GM12874 (cell line): ENCODE measurements around the gene PDE4B.

Source experiments
- TF ChIP-seq, protein P1 (sequence below): IDR thresholded peaks from 2 replicates; pipeline ENCODE4 v1.5.1; 2011; ENCODE audit warnings: low read depth, mild to moderate bottlenecking, control low read depth, low read length, moderate library complexity; ENCODE audit not compliant: insufficient read depth

The PDE4B gene

DNA sequence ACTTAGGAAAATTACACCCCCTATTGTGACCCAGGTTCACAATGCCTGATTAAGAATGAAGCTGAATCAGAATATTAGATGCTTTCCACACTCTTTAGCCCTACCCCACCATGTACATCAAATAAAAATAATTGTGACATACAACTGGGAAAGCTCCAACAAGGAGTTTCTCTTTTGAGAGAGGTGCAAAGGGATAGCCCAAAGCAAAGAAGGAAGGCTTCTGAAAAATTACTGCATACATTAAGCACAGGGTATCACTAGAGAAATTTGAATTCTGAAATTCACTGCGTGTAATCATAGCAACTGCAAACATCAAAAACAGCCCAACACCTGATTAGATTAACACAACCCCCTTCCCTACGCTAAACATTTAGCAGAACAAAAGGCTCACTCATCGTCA lies 34.1 kb downstream of the PDE4B start:
- TF ChIP-seq, protein P1, sequence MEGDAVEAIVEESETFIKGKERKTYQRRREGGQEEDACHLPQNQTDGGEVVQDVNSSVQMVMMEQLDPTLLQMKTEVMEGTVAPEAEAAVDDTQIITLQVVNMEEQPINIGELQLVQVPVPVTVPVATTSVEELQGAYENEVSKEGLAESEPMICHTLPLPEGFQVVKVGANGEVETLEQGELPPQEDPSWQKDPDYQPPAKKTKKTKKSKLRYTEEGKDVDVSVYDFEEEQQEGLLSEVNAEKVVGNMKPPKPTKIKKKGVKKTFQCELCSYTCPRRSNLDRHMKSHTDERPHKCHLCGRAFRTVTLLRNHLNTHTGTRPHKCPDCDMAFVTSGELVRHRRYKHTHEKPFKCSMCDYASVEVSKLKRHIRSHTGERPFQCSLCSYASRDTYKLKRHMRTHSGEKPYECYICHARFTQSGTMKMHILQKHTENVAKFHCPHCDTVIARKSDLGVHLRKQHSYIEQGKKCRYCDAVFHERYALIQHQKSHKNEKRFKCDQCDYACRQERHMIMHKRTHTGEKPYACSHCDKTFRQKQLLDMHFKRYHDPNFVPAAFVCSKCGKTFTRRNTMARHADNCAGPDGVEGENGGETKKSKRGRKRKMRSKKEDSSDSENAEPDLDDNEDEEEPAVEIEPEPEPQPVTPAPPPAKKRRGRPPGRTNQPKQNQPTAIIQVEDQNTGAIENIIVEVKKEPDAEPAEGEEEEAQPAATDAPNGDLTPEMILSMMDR = no peak

DNA sequence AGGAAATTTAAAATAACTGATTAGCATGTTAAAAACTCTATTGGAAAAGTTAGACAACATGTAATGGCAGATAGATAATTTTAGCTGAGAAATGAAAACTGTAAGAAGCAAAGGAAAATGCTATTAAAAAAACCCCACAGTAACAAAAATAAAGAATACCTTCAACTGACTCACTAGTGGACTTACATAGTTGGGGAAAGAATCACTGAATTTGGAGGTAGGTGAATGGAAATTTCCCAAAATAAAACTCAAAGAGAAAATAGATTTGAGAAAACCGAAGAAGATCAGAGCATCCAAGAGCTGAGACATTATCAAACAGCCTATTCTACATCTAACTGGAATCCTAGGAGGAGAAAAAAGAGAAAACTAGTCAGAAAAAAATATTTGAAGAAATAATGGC lies 34.7 kb downstream of the PDE4B start:
- TF ChIP-seq, protein P1 = no peak

DNA sequence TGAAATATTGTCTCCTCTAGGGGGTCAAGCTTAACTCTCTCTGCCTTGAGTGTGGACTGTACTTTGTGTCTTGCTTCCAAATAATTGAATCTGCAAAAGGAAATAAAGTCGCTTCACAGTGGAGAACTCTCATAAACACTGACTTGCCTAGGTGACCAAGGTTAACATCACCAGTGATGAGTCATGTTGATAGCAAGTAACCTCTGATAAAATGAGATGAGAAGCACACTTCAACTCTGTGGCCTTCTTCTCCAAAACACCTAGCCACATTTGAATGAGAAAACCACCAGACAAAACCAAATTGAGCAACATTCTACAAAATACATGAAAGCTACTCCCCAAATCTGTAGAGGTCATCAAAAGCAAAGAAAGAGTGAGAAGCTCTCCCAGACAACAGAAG lies 37.6 kb downstream of the PDE4B start:
- TF ChIP-seq, protein P1 = no peak

DNA sequence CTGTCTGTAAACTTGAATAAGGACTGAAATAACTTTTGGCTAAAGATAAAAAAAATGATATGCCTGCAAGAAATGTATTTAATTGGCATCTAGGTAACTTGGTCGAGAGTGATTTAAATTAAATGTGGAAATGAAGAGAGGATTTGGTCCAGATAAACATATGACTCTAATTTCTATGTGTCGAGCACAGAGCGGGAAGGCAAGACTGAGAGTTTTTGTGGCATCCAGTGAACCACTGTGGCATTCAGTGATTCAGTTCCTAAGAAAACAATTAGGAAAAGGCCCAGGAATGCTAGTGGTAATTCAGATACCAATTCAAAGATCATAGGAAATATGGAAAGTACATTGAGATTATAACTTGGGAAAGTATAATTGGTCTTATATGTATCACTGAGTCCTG lies 39.6 kb downstream of the PDE4B start:
- TF ChIP-seq, protein P1 = no peak

DNA sequence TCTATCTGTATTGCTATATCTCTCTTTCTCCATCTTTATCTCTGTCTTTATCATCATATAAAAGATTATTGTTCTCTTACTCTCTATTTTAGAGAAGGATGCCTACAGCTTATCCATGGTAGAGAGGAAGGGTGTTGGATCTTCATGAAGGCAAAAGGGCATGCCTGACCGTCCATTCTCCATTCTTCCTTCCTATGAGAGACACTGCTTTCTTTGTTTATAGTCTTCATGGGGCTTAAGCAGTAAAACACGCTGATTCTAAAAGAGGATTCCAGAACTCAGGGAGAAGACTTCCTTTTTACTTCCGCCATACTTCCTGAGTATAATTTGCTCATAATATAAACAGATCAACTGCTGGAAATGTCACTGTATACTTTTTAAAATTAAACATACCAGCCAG lies 44.0 kb downstream of the PDE4B start:
- TF ChIP-seq, protein P1 = no peak

DNA sequence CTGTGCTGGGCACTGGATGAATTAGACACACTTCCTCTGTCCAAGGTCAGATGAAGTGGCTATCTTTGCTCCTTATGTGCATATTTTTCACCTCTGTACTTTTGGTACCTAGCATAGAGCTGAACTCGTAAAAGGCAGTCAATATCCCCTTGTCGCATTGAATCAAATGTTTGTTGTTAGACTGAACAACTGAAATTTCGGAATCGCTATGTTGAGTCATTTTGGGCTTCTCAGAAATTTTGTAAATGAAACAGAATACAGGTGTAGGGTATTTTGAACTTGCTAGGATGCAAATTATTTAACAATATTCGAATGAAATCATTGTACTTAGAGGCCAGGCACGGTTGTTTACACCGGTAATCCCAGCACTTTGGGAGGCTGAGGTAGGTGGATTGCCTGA lies 48.0 kb downstream of the PDE4B start:
- TF ChIP-seq, protein P1 = no peak

DNA sequence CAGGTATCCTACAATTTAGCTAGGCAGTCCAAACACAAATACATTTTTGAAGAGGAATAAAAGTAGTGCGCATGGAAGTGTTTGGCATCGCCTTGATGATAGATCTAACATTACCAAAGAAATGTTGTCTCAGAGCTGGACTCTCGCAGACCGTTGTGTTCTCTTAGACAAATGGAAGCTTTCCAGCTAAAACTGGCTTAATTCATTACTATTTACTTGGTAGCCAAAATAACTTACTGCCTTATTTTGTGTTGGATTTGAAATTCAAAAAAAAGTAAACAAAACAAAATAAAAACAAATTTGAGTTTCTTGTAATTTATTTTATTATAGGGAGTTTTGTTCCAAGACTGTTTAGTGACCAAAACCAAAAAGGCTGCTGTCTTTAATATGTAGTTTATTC lies 51.6 kb downstream of the PDE4B start:
- TF ChIP-seq, protein P1 = no peak
